K562 (cell line): Measurements from ENCODE around the gene CUTA. TPM values are rescaled to one million over a fixed set of nuclear protein-coding genes. Genes with fewer than 3 reads are reported as not detected.

ENCODE experiments used
- CAMTA2 ChIP-seq: fragments of 250-450 bp; sonication (Bioruptor Pico); conservative IDR thresholded peaks from 2 replicates; pipeline ENCODE4 v1.5.1; 2022
- CSDE1 ChIP-seq, 2 experiments: fragments of 450-650 bp; IDR thresholded peaks; 2 replicates each; pipeline ENCODE4 v1.6.1; 2016; ENCODE audit warnings: mild to moderate bottlenecking in 1 of 2
- EHMT2 ChIP-seq: fragments of 450-650 bp; IDR thresholded peaks from 2 replicates; pipeline ENCODE4 v1.6.1; 2018; ENCODE audit warnings: antibody characterized with exemption
- FOSL1 ChIP-seq: fragments of 200-800 bp; sonication (Bioruptor generic); conservative IDR thresholded peaks from 2 replicates; pipeline ENCODE4 v1.6.1; 2016; ENCODE audit warnings: missing genetic modification characterization, missing compliant biosample characterization
- GATAD2A ChIP-seq: fragments of 450-650 bp; IDR thresholded peaks from 2 replicates; pipeline ENCODE4 v1.6.1; 2017
- HMG20A ChIP-seq: fragments of 450-650 bp; formaldehyde crosslinking; conservative IDR thresholded peaks from 2 replicates; pipeline ENCODE4 v1.4.0; 2020; ENCODE audit warnings: mild to moderate bottlenecking, mixed read lengths
- POLR2G ChIP-seq: fragments of 200-400 bp; formaldehyde crosslinking; IDR thresholded peaks from 2 replicates; pipeline ENCODE4 v1.6.1; 2017; ENCODE audit warnings: low read depth, mild to moderate bottlenecking, antibody characterized with exemption, low read length, moderate library complexity
- SAP30 ChIP-seq: fragments of 200-600 bp; sonication (generic); IDR thresholded peaks from 2 replicates; pipeline ENCODE4 v1.6.1; 2012; ENCODE audit warnings: borderline replicate concordance, low read depth, mild to moderate bottlenecking, moderate library complexity, low read length, control low read depth, inconsistent platforms; ENCODE audit not compliant: insufficient read depth, poor library complexity, severe bottlenecking
- SIN3B ChIP-seq: fragments of 450-650 bp; IDR thresholded peaks from 2 replicates; pipeline ENCODE4 v1.6.1; 2017; ENCODE audit warnings: low read depth, mild to moderate bottlenecking, moderate library complexity
- U2AF2 ChIP-seq: fragments of 200-400 bp; formaldehyde crosslinking; optimal IDR thresholded peaks from 2 replicates; pipeline ENCODE3; 2017; ENCODE audit warnings: low read depth, mild to moderate bottlenecking, low read length
- polyA plus RNA-seq, 8 experiments: library from polyadenylated mRNA; depleted of rRNA in 4 of 8; stranded (reverse) in 5 of 8; unstranded in 3 of 8; fragments of >200 nt; fragmentation: Nextera tagmentation in 2 of 8; fragmentation: Illumina TruSeq in 1 of 8; extraction: Ambion mirVana in 2 of 8; extraction: Trizol in 1 of 8; gene quantifications; 2 replicates each; pipeline versions ENCODE4 v1.2.1 to v1.2.3, GENCODE V29; 2011 to 2014; ENCODE audit warnings: inconsistent platforms in 1 of 8, missing spikeins in 1 of 8
- total RNA-seq, 7 experiments: library from RNA; depleted of rRNA in 6 of 7; stranded (reverse); fragments of >200 nt in 6 of 7; fragmentation: Illumina TruSeq in 2 of 7; extraction: Trizol in 2 of 7; gene quantifications; 2 replicates each; pipeline versions ENCODE4 v1.2.1 to v1.2.3, GENCODE V29; 2011 to 2021; ENCODE audit warnings: low replicate concordance in 1 of 7
- TF ChIP-seq, protein P1 (sequence below): IDR thresholded peaks from 2 replicates; pipeline ENCODE4 v1.6.1; 2011; ENCODE audit warnings: borderline replicate concordance, low read depth, mild to moderate bottlenecking, moderate library complexity, low read length; ENCODE audit not compliant: insufficient read depth, poor library complexity, severe bottlenecking
- TF ChIP-seq, protein P2 (sequence below): fragments of 250-450 bp; sonication (Bioruptor Pico); IDR thresholded peaks from 2 replicates; pipeline ENCODE4 v1.6.1; 2021; ENCODE audit warnings: mild to moderate bottlenecking
- TF ChIP-seq, protein P3 (sequence below): fragments of 250-450 bp; sonication (Bioruptor Pico); IDR thresholded peaks from 2 replicates; pipeline ENCODE4 v1.5.1; 2021; ENCODE audit warnings: mild to moderate bottlenecking
- TF ChIP-seq, protein P4 (sequence below): IDR thresholded peaks from 3 replicates; pipeline ENCODE4 v1.6.1; 2011; ENCODE audit warnings: borderline replicate concordance, mild to moderate bottlenecking, moderate library complexity; ENCODE audit not compliant: insufficient read length; ENCODE audit errors: extremely low read depth
- TF ChIP-seq, protein P5 (sequence below): fragments of 450-650 bp; IDR thresholded peaks from 2 replicates; pipeline ENCODE4 v1.6.1; 2018; ENCODE audit not compliant: partially characterized antibody

The CUTA gene
- total and polyA plus RNA-seq, 9 of the 15 experiments (the other 6 are each of a cell fraction or from before 2014, with no cell fraction given) = 166 to 682 (median 310) TPM

DNA sequence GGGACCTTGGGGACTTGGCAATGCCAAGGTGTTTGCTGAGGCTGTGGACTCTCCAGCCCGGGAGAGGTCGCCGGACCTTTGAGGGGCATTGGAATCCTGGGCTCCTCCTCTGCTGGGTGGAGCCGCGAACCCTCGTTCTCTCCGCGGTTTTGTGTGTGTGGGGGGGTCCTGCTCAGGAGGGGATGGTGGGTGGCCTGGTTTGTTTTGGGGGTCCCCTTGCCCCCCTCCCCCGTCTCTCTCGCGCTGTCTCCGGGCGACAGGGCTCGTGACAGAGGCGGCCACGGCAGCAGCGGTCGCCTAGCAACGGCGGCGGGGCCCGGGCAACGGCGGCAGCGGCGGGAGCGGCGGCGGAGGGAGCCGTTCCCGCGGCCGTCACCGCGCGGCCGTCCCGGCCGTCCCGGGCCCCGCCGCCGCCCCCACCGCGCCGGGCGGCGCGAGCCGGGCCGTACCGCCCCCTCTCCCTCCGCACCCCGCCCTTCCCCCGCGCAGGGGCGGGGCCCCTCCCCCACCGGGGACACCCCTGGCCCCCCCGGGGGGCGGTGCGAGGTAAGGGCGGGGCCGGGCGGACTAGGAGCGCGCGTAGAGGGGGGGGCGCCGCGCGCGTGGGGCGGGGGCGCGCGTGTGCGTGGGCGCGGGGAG, 9.8 kb upstream of the CUTA start (continued):
- TF ChIP-seq, protein P1, sequence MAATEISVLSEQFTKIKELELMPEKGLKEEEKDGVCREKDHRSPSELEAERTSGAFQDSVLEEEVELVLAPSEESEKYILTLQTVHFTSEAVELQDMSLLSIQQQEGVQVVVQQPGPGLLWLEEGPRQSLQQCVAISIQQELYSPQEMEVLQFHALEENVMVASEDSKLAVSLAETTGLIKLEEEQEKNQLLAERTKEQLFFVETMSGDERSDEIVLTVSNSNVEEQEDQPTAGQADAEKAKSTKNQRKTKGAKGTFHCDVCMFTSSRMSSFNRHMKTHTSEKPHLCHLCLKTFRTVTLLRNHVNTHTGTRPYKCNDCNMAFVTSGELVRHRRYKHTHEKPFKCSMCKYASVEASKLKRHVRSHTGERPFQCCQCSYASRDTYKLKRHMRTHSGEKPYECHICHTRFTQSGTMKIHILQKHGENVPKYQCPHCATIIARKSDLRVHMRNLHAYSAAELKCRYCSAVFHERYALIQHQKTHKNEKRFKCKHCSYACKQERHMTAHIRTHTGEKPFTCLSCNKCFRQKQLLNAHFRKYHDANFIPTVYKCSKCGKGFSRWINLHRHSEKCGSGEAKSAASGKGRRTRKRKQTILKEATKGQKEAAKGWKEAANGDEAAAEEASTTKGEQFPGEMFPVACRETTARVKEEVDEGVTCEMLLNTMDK = peak; percentile 54
- TF ChIP-seq GATAD2A = 0 out of 2 replicates have a peak, but pooled peaks have one; percentile 16
- no peak for TF ChIP-seq SIN3B
- TF ChIP-seq, protein P2, sequence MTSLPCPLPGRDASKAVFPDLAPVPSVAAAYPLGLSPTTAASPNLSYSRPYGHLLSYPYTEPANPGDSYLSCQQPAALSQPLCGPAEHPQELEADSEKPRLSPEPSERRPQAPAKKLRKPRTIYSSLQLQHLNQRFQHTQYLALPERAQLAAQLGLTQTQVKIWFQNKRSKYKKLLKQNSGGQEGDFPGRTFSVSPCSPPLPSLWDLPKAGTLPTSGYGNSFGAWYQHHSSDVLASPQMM (CRISPR knock-in tag) = no peak
- no peak for TF ChIP-seq U2AF2
- no peak for TF ChIP-seq CAMTA2 (CRISPR knock-in tag)
- peak; percentile 46; the same call in 1 of the 2 replicates for TF ChIP-seq POLR2G
- TF ChIP-seq CSDE1 (IDR thresholded peaks at IDR 0.05) = peak in 1 of 2 experiments; percentile 22; a peak in 1 of 4 replicates
- TF ChIP-seq, protein P3, sequence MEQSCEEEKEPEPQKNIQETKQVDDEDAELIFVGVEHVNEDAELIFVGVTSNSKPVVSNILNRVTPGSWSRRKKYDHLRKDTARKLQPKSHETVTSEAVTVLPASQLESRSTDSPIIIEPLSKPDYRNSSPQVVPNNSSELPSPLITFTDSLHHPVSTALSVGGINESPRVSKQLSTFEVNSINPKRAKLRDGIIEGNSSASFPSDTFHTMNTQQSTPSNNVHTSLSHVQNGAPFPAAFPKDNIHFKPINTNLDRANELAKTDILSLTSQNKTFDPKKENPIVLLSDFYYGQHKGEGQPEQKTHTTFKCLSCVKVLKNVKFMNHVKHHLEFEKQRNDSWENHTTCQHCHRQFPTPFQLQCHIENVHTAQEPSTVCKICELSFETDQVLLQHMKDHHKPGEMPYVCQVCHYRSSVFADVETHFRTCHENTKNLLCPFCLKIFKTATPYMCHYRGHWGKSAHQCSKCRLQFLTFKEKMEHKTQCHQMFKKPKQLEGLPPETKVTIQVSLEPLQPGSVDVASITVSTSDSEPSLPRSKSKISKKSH (CRISPR knock-in tag) = no peak
- TF ChIP-seq, protein P4, sequence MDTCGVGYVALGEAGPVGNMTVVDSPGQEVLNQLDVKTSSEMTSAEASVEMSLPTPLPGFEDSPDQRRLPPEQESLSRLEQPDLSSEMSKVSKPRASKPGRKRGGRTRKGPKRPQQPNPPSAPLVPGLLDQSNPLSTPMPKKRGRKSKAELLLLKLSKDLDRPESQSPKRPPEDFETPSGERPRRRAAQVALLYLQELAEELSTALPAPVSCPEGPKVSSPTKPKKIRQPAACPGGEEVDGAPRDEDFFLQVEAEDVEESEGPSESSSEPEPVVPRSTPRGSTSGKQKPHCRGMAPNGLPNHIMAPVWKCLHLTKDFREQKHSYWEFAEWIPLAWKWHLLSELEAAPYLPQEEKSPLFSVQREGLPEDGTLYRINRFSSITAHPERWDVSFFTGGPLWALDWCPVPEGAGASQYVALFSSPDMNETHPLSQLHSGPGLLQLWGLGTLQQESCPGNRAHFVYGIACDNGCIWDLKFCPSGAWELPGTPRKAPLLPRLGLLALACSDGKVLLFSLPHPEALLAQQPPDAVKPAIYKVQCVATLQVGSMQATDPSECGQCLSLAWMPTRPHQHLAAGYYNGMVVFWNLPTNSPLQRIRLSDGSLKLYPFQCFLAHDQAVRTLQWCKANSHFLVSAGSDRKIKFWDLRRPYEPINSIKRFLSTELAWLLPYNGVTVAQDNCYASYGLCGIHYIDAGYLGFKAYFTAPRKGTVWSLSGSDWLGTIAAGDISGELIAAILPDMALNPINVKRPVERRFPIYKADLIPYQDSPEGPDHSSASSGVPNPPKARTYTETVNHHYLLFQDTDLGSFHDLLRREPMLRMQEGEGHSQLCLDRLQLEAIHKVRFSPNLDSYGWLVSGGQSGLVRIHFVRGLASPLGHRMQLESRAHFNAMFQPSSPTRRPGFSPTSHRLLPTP = no peak
- TF ChIP-seq HMG20A (CRISPR knock-in tag) = no peak
- no peak for TF ChIP-seq SAP30
- TF ChIP-seq EHMT2 = no peak
- no peak for TF ChIP-seq FOSL1 (tag)
- TF ChIP-seq, protein P5, sequence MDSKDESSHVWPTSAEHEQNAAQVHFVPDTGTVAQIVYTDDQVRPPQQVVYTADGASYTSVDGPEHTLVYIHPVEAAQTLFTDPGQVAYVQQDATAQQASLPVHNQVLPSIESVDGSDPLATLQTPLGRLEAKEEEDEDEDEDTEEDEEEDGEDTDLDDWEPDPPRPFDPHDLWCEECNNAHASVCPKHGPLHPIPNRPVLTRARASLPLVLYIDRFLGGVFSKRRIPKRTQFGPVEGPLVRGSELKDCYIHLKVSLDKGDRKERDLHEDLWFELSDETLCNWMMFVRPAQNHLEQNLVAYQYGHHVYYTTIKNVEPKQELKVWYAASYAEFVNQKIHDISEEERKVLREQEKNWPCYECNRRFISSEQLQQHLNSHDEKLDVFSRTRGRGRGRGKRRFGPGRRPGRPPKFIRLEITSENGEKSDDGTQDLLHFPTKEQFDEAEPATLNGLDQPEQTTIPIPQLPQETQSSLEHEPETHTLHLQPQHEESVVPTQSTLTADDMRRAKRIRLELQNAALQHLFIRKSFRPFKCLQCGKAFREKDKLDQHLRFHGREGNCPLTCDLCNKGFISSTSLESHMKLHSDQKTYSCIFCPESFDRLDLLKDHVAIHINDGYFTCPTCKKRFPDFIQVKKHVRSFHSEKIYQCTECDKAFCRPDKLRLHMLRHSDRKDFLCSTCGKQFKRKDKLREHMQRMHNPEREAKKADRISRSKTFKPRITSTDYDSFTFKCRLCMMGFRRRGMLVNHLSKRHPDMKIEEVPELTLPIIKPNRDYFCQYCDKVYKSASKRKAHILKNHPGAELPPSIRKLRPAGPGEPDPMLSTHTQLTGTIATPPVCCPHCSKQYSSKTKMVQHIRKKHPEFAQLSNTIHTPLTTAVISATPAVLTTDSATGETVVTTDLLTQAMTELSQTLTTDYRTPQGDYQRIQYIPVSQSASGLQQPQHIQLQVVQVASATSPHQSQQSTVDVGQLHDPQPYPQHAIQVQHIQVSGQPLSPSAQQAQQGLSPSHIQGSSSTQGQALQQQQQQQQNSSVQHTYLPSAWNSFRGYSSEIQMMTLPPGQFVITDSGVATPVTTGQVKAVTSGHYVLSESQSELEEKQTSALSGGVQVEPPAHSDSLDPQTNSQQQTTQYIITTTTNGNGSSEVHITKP = no peak
